GM12878 (cell line): ENCODE measurements around the gene HS3ST3B1. TPM values are rescaled to one million over a fixed set of nuclear protein-coding genes. Genes with fewer than 3 reads are reported as not detected.

ENCODE experiments used
- ATAC-seq: fragments of 200-7000 bp; cut with Tn5 transposase; 3 replicates; pipeline ENCODE4 v1.9.1; 2020; ENCODE audit warnings: mild to moderate bottlenecking, moderate library complexity
- BruUV-seq: library from RNA; stranded (reverse); fragments of 400-500 nt; replicated peaks from 2 replicates; lab custom pipeline; 2021; lab: Mats Ljungman, UMichigan
- CTCF ChIA-PET: fragments of 300-600 bp; sonication (Branson Sonifier 250); formaldehyde crosslinking; extraction: SDS; loops from one replicate; lab custom pipeline; 2021; ENCODE audit warnings: inconsistent platforms; lab: Yijun Ruan, JAX
- POLR2A ChIA-PET: fragments of 350-600 bp; formaldehyde crosslinking; extraction: SDS; loops from one replicate; lab custom pipeline; 2021; ENCODE audit warnings: inconsistent platforms; lab: Charles Lee
- RAD21 ChIA-PET: fragments of 300-600 bp; sonication (Branson Sonifier 250); formaldehyde crosslinking; loops from one replicate; lab custom pipeline; 2023; ENCODE audit warnings: antibody characterized with exemption; ENCODE audit not compliant: unreplicated experiment; lab: Charles Lee
- SMC1A ChIA-PET: fragments of 300-600 bp; sonication (Branson Sonifier 250); formaldehyde crosslinking; loops from one replicate; lab custom pipeline; 2023; ENCODE audit not compliant: unreplicated experiment, uncharacterized antibody; lab: Charles Lee
- DNase-seq: peaks from one replicate; pipeline ENCODE4 v3.0.0-alpha.2; 2011; ENCODE audit warnings: low read depth, low spot score
- FAIRE-seq: peaks from 3 replicates; lab custom pipeline; 2011; peaks lifted over from hg19 to GRCh38; lab: Jason Lieb, UNC
- H2AFZ ChIP-seq: 2 replicates; pipeline ENCODE4 v1.6.0; 2011; ENCODE audit warnings: low read depth, low read length, control low read depth; ENCODE audit not compliant: control insufficient read depth
- H3K27ac ChIP-seq: 2 replicates; pipeline ENCODE4 v1.5.1; 2011; ENCODE audit warnings: control low read depth; ENCODE audit not compliant: control insufficient read depth, insufficient read depth
- H3K27me3 ChIP-seq, 2 experiments: replicated peaks in 1 of 2; 2 replicates each; pipeline versions ENCODE4 v1.6.0 to v1.6.1; 2011; ENCODE audit warnings: low read length in 1 of 2; ENCODE audit not compliant: control insufficient read depth in 2 of 2, insufficient read depth in 2 of 2
- H3K36me3 ChIP-seq, 2 experiments: 2 replicates each; pipeline ENCODE4 v1.5.1; 2011; ENCODE audit warnings: low read length in 1 of 2; ENCODE audit not compliant: control insufficient read depth in 2 of 2, insufficient read depth in 2 of 2
- H3K4me1 ChIP-seq: 2 replicates; pipeline ENCODE4 v1.6.1; 2011; ENCODE audit warnings: mild to moderate bottlenecking, low read length, moderate library complexity, mixed read lengths; ENCODE audit not compliant: control insufficient read depth, insufficient read depth
- H3K4me2 ChIP-seq: 2 replicates; pipeline ENCODE4 v1.6.0; 2011; ENCODE audit warnings: control low read depth; ENCODE audit not compliant: control insufficient read depth, insufficient read depth
- H3K4me3 ChIP-seq: fragments of 200-600 bp; sonication (generic); 2 replicates; pipeline ENCODE4 v1.5.1; 2016
- H3K79me2 ChIP-seq: 2 replicates; pipeline ENCODE4 v1.6.0; 2011; ENCODE audit warnings: low read length; ENCODE audit not compliant: control insufficient read depth, insufficient read depth
- H3K9ac ChIP-seq: 2 replicates; pipeline ENCODE4 v1.8.0; 2011; ENCODE audit warnings: low read length, control low read depth, mixed read lengths; ENCODE audit not compliant: control insufficient read depth, insufficient read depth
- H3K9me3 ChIP-seq: replicated peaks from 3 replicates; pipeline ENCODE4 v1.5.1; 2011; ENCODE audit warnings: mild to moderate bottlenecking, low read length; ENCODE audit not compliant: control insufficient read depth, insufficient read depth
- H4K20me1 ChIP-seq: 2 replicates; pipeline ENCODE4 v1.6.0; 2011; ENCODE audit not compliant: control insufficient read depth, insufficient read depth
- HCFC1 ChIP-seq: fragments of 150-350 bp; IDR thresholded peaks from 2 replicates; pipeline ENCODE4 v1.6.1; 2014; ENCODE audit warnings: low read length
- RUNX3 ChIP-seq: IDR thresholded peaks from 2 replicates; pipeline ENCODE4 v1.6.1; 2012; ENCODE audit warnings: low read length, inconsistent platforms
- ZNF687 ChIP-seq: fragments of 450-650 bp; IDR thresholded peaks from 2 replicates; pipeline ENCODE4 v1.6.1; 2017; ENCODE audit warnings: mild to moderate bottlenecking, moderate library complexity
- WGBS: methylation state at CpG from one replicate; pipeline ENCODE4 v1.1.6; 2016; ENCODE audit warnings: low lambda C conversion rate; ENCODE audit not compliant: insufficient replicate concordance, insufficient coverage; ENCODE audit errors: missing lambda C conversion rate; 5-methylcytosine and 5-hydroxymethylcytosine counted together
- in situ Hi-C: fragments of 300-500 bp; cut with MboI; formaldehyde crosslinking; loops from 9 replicates; pipeline ENCODE4 v1.14.3; 2018; ENCODE audit warnings: mixed read lengths
- intact Hi-C: fragments of 100-400 bp; cut with micrococcal nuclease; formaldehyde crosslinking; loops from one replicate; pipeline ENCODE4 v1.14.2; 2022; ENCODE audit not compliant: unreplicated experiment
- polyA plus RNA-seq, 11 experiments: library from polyadenylated mRNA; depleted of rRNA in 4 of 11; unstranded in 6 of 11; stranded (reverse) in 5 of 11; fragments of >200 nt; fragmentation: Nextera tagmentation in 4 of 11; fragmentation: Illumina TruSeq in 1 of 11; extraction: Ambion mirVana in 4 of 11; extraction: Trizol in 1 of 11; gene quantifications; 1 replicate in 1 of 11; 2 replicates in 10 of 11; pipeline versions ENCODE4 v1.2.1 to v1.2.3, GENCODE V29; 2011 to 2016; ENCODE audit warnings: inconsistent platforms in 2 of 11, missing spikeins in 2 of 11, low read depth in 1 of 11
- total RNA-seq, 4 experiments: library from RNA; depleted of rRNA in 3 of 4; stranded (reverse); fragments of >200 nt in 3 of 4; fragmentation: Illumina TruSeq in 1 of 4; extraction: Trizol in 1 of 4; gene quantifications; 2 replicates each; pipeline versions ENCODE4 v1.2.1 to v1.2.3, GENCODE V29; 2013 to 2021

Gene HS3ST3B1
- total and polyA plus RNA-seq, 10 of the 15 experiments (the other 5 are each of a cell fraction or from before 2014, with no cell fraction given): 0.03 to 0.14 (median 0.06) TPM; not detected in 3

- TF ChIP-seq ZNF687: no peak
Measured at GRCh38 chr17:14346801-14347200, 45.9 kb downstream of the HS3ST3B1 start (continued).

- no peak for ATAC-seq
- RAD21 ChIA-PET: no interaction called here
- TF ChIP-seq HCFC1 (no peak), RUNX3 (peak; percentile 32; the same call in 1 of the 2 replicates)
- TF ChIP-seq, all 136 proteins: peak for 1
- Histone ChIP-seq H3K4me2 (no peak overlapping the region), H2AFZ (no peak overlapping the region), H3K36me3 (no peaks in the 10 kb centered on the region), H3K4me1 (peaks cover 8% of the 10 kb centered on the region; the same call in 1 of the 2 replicates), H3K4me3 (no peak overlapping the region), H3K27ac (no peak overlapping the region), H3K9ac (no peak overlapping the region), H3K79me2 (no peaks in the 10 kb centered on the region), H3K27me3 (no peaks in the 10 kb centered on the region), H4K20me1 (no peaks in the 10 kb centered on the region), H3K9me3 (no peaks in the 10 kb centered on the region)
- no TSS peak for BruUV-seq
- SMC1A ChIA-PET: interaction anchor here (0.5 kb wide), 1 partner anchor 778 kb away, joined by 3 read pairs; no protein-coding TSS in a partner anchor
- in situ Hi-C loops: no loop called here
- FAIRE-seq: no peak
- 0% methylated on average over 3 of the region's 3 CpGs for WGBS
- POLR2A ChIA-PET: no interaction called here
- no peak for DNase-seq
- intact Hi-C loops: no loop called here
- CTCF ChIA-PET: no interaction called here
Measured at GRCh38 chr17:14351493-14351892, 50.6 kb downstream of the HS3ST3B1 start.
